H1 (cell line): ENCODE measurements around the gene MRPS14. TPM values are rescaled to one million over a fixed set of nuclear protein-coding genes. Genes with fewer than 3 reads are reported as not detected.

Experiments used
- CTCF ChIA-PET: fragments of 300-600 bp; sonication (Branson Sonifier 250); formaldehyde crosslinking; loops from one replicate; lab custom pipeline; 2021; ENCODE audit not compliant: partially characterized antibody; lab: Charles Lee
- POLR2A ChIA-PET: fragments of 300-600 bp; sonication (Branson Sonifier 250); formaldehyde crosslinking; loops from one replicate; lab custom pipeline; 2021; ENCODE audit warnings: inconsistent platforms; ENCODE audit not compliant: partially characterized antibody; lab: Charles Lee
- DNase-seq, 2 experiments: peaks; one replicate each; pipeline versions ENCODE4 v3.0.0 to v3.0.0-alpha.2; 2010 to 2022; ENCODE audit warnings: low spot score in 2 of 2, low read depth in 1 of 2, mixed read lengths in 1 of 2
- FAIRE-seq: peaks from 2 replicates; lab custom pipeline; 2011; peaks lifted over from hg19 to GRCh38; lab: Jason Lieb, UNC
- H2AFZ ChIP-seq: 2 replicates; pipeline ENCODE4 v1.8.1; 2012; ENCODE audit warnings: low read length, inconsistent platforms
- H2AK5ac ChIP-seq: 2 replicates; pipeline ENCODE4 v1.6.1; 2013; ENCODE audit warnings: low read depth, low read length
- H2BK120ac ChIP-seq: replicated peaks from 2 replicates; pipeline ENCODE3; 2013; ENCODE audit warnings: low read depth, low read length, inconsistent platforms
- H2BK12ac ChIP-seq: 2 replicates; pipeline ENCODE4 v1.6.1; 2013; ENCODE audit warnings: low read depth, low read length
- H2BK15ac ChIP-seq: 2 replicates; pipeline ENCODE4 v1.6.1; 2013; ENCODE audit warnings: low read length
- H2BK20ac ChIP-seq: 2 replicates; pipeline ENCODE4 v1.6.1; 2013; ENCODE audit warnings: low read length
- H2BK5ac ChIP-seq: 2 replicates; pipeline ENCODE4 v1.6.1; 2013; ENCODE audit warnings: low read depth, low read length
- H3K14ac ChIP-seq: 2 replicates; pipeline ENCODE4 v1.6.1; 2013; ENCODE audit warnings: inconsistent platforms; ENCODE audit not compliant: insufficient read length
- H3K18ac ChIP-seq: 2 replicates; pipeline ENCODE4 v1.6.1; 2013; ENCODE audit warnings: low read length; ENCODE audit errors: extremely low read depth
- H3K23ac ChIP-seq: 2 replicates; pipeline ENCODE4 v1.6.1; 2013; ENCODE audit warnings: inconsistent platforms; ENCODE audit not compliant: insufficient read length
- H3K23me2 ChIP-seq: 2 replicates; pipeline ENCODE4 v1.6.1; 2013; ENCODE audit warnings: low read depth, low read length
- H3K27ac ChIP-seq: 2 replicates; pipeline ENCODE4 v1.6.1; 2011; ENCODE audit warnings: low read depth, low read length, inconsistent platforms
- H3K27me3 ChIP-seq, 4 experiments: replicated peaks in 1 of 4; 1 replicate in 1 of 4; 2 replicates in 3 of 4; pipeline versions ENCODE4 v1.6.1 to v1.8.1; 2011 to 2013; ENCODE audit warnings: low read length in 3 of 4, mild to moderate bottlenecking in 3 of 4, inconsistent platforms in 2 of 4, mixed read lengths in 2 of 4, moderate library complexity in 1 of 4; ENCODE audit not compliant: control insufficient read depth in 3 of 4, insufficient read depth in 3 of 4; ENCODE audit errors: extremely low read depth in 1 of 4
- H3K36me3 ChIP-seq, 4 experiments: 2 replicates each; pipeline versions ENCODE4 v1.6.1 to v1.8.1; 2011 to 2013; ENCODE audit warnings: mild to moderate bottlenecking in 4 of 4, low read length in 3 of 4, moderate library complexity in 2 of 4, control low read depth in 1 of 4, inconsistent platforms in 1 of 4; ENCODE audit not compliant: insufficient read depth in 4 of 4, control insufficient read depth in 2 of 4
- H3K4ac ChIP-seq: replicated peaks from 2 replicates; pipeline ENCODE3; 2013; ENCODE audit warnings: low read length, low read depth, mixed read lengths, inconsistent platforms; ENCODE audit not compliant: insufficient read length
- H3K4me1 ChIP-seq, 4 experiments: replicated peaks in 1 of 4; 1 replicate in 1 of 4; 2 replicates in 3 of 4; pipeline versions ENCODE4 v1.6.1 to v1.8.1; 2011 to 2013; ENCODE audit warnings: low read length in 3 of 4, inconsistent platforms in 2 of 4, mixed read lengths in 1 of 4; ENCODE audit not compliant: insufficient read depth in 4 of 4, control insufficient read depth in 3 of 4
- H3K4me2 ChIP-seq, 2 experiments: 2 replicates each; pipeline versions ENCODE4 v1.6.1 to v1.8.1; 2011 to 2013; ENCODE audit warnings: low read depth in 2 of 2, low read length in 2 of 2, control low read depth in 1 of 2, inconsistent platforms in 1 of 2, mild to moderate bottlenecking in 1 of 2; ENCODE audit not compliant: insufficient read depth in 1 of 2
- H3K4me3 ChIP-seq, 4 experiments: fragments of 200-600, 300-600 bp in 1 of 4; sonication (generic), shearing (Covaris generic), sonication (Bioruptor Twin) in 1 of 4; 2 replicates each; pipeline versions ENCODE4 v1.5.1 to v1.8.1; 2011 to 2016; ENCODE audit warnings: low read length in 4 of 4, low read depth in 3 of 4, control low read depth in 2 of 4, inconsistent platforms in 2 of 4, mild to moderate bottlenecking in 2 of 4, mixed read lengths in 1 of 4, moderate library complexity in 1 of 4; ENCODE audit not compliant: insufficient read depth in 2 of 4; ENCODE audit errors: extremely low read depth in 1 of 4
- H3K56ac ChIP-seq: replicated peaks from 2 replicates; pipeline ENCODE3; 2013; ENCODE audit warnings: low read depth, mild to moderate bottlenecking, mixed read lengths, low read length, inconsistent platforms; ENCODE audit not compliant: insufficient read length
- H3K79me1 ChIP-seq: 2 replicates; pipeline ENCODE4 v1.6.1; 2013; ENCODE audit warnings: low read depth, low read length, control low read depth
- H3K79me2 ChIP-seq, 2 experiments: 2 replicates each; pipeline versions ENCODE4 v1.6.1 to v1.8.1; 2012 to 2013; ENCODE audit warnings: low read length in 2 of 2, mild to moderate bottlenecking in 2 of 2, inconsistent platforms in 1 of 2; ENCODE audit not compliant: insufficient read depth in 2 of 2, control insufficient read depth in 1 of 2
- H3K9ac ChIP-seq, 4 experiments: replicated peaks in 1 of 4; 1 replicate in 1 of 4; 2 replicates in 3 of 4; pipeline versions ENCODE4 v1.6.1 to v1.8.1; 2011 to 2013; ENCODE audit warnings: low read depth in 3 of 4, low read length in 3 of 4, control low read depth in 2 of 4, mild to moderate bottlenecking in 2 of 4, moderate library complexity in 2 of 4, inconsistent platforms in 1 of 4; ENCODE audit errors: extremely low read depth in 1 of 4
- H3K9me3 ChIP-seq, 2 experiments: 2 replicates each; pipeline versions ENCODE4 v1.6.1 to v1.8.1; 2012 to 2013; ENCODE audit warnings: mild to moderate bottlenecking in 2 of 2, moderate library complexity in 2 of 2, control low read depth in 1 of 2, inconsistent platforms in 1 of 2, low read depth in 1 of 2, low read length in 1 of 2, mixed read lengths in 1 of 2; ENCODE audit not compliant: insufficient read depth in 2 of 2
- H4K20me1 ChIP-seq, 2 experiments: replicated peaks in 1 of 2; 2 replicates each; pipeline versions ENCODE3 to v1.8.1; 2011 to 2013; ENCODE audit warnings: inconsistent platforms in 2 of 2, low read length in 2 of 2, mild to moderate bottlenecking in 1 of 2; ENCODE audit not compliant: insufficient read depth in 2 of 2, control insufficient read depth in 1 of 2
- H4K5ac ChIP-seq: 2 replicates; pipeline ENCODE4 v1.6.1; 2013; ENCODE audit warnings: low read length, low read depth, mixed read lengths, inconsistent platforms; ENCODE audit not compliant: insufficient read length
- H4K8ac ChIP-seq: 2 replicates; pipeline ENCODE4 v1.8.0; 2013; ENCODE audit warnings: mild to moderate bottlenecking, moderate library complexity, low read length, inconsistent platforms; ENCODE audit not compliant: insufficient read depth; ENCODE audit errors: extremely low read depth
- H4K91ac ChIP-seq: replicated peaks from 2 replicates; pipeline ENCODE3; 2013; ENCODE audit warnings: low read length, mixed read lengths, inconsistent platforms; ENCODE audit not compliant: insufficient read length
- ATF2 ChIP-seq: IDR thresholded peaks from 2 replicates; pipeline ENCODE4 v1.6.1; 2012; ENCODE audit warnings: low read length, inconsistent platforms
- CBX8 ChIP-seq: fragments of 300-800, 300-1000 bp; sonication (generic); IDR thresholded peaks from 2 replicates; pipeline ENCODE4 v1.7.1; 2016; ENCODE audit warnings: low read depth, low read length, borderline replicate concordance
- EZH2 ChIP-seq: fragments of 200-600 bp; sonication (generic); IDR thresholded peaks from 2 replicates; pipeline ENCODE4 v1.7.1; 2012; ENCODE audit warnings: low read depth, mild to moderate bottlenecking, moderate library complexity, low read length, inconsistent platforms; ENCODE audit not compliant: severe bottlenecking
- POU5F1 ChIP-seq: IDR thresholded peaks from 2 replicates; pipeline ENCODE4 v1.6.1; 2011; ENCODE audit warnings: low read depth, mild to moderate bottlenecking, low read length, moderate library complexity
- YY1 ChIP-seq: IDR thresholded peaks from 2 replicates; pipeline ENCODE4 v1.6.1; 2011; ENCODE audit warnings: low read depth, mild to moderate bottlenecking, low read length
- ZNF274 ChIP-seq: IDR thresholded peaks from 2 replicates; pipeline ENCODE4 v1.7.0; 2012; ENCODE audit warnings: low read length, borderline replicate concordance; ENCODE audit errors: extremely low read depth
- WGBS, 2 experiments: shearing (Covaris generic) in 1 of 2; methylation state at CpG; one replicate each; pipeline versions ENCODE4 v1.1.6 to v1.1.7; 2013 to 2015; ENCODE audit warnings: low lambda C conversion rate in 2 of 2, mixed read lengths in 2 of 2, inconsistent platforms in 1 of 2, low coverage in 1 of 2, missing lambda C conversion rate in 1 of 2; ENCODE audit not compliant: insufficient replicate concordance in 2 of 2, insufficient coverage in 1 of 2, insufficient read length in 1 of 2; ENCODE audit errors: extremely low coverage in 1 of 2, missing lambda C conversion rate in 1 of 2; 5-methylcytosine and 5-hydroxymethylcytosine counted together
- polyA plus RNA-seq, 7 experiments: library from polyadenylated mRNA; depleted of rRNA in 3 of 7; stranded (reverse) in 5 of 7; unstranded in 2 of 7; fragments of >200 nt in 5 of 7; fragments of 200-250 nt in 2 of 7; gene quantifications; 1 replicate in 5 of 7; 2 replicates in 1 of 7; 4 replicates in 1 of 7; pipeline versions ENCODE4 v1.2.1 to v1.2.3, GENCODE V29; 2011 to 2013; ENCODE audit warnings: missing spikeins in 2 of 7, mixed read lengths in 2 of 7
- total RNA-seq: library from RNA; stranded (reverse); fragmentation: NEBNext Ultra II Directional; extraction: Animal tissue kit (Norgen Biotek cat#: 25700); gene quantifications from 2 replicates; pipeline ENCODE4 v1.2.1, GENCODE V29; 2021

The MRPS14 gene
- total and polyA plus RNA-seq, 2 of the 8 experiments (the other 6 are each of a cell fraction or from before 2014, with no cell fraction given): 27.5 to 38.7 TPM

GRCh38 chr1:175050992-175051391 is 27.8 kb upstream of the MRPS14 start:
- no peak overlapping the region for H4K5ac ChIP-seq
- H3K79me2 ChIP-seq: no peaks in the 10 kb centered on the region
- H3K4ac ChIP-seq: no peak overlapping the region
- no peaks in the 10 kb centered on the region; the same call in 1 of the 2 replicates for H3K23me2 ChIP-seq
- H3K36me3 ChIP-seq: no peaks in the 10 kb centered on the region
- H3K9me3 ChIP-seq: no peaks in the 10 kb centered on the region
- POLR2A ChIA-PET: no interaction called here
- H4K20me1 ChIP-seq: no peaks in the 10 kb centered on the region
- H2AK5ac ChIP-seq: no peak overlapping the region
- H2AFZ ChIP-seq: no peak overlapping the region
- no peak overlapping the region for H3K4me2 ChIP-seq
- no peaks in the 10 kb centered on the region for H3K4me1 ChIP-seq
- FAIRE-seq (no peak), DNase-seq (no peak)
- H3K56ac ChIP-seq: no peak overlapping the region
- CTCF ChIA-PET: interaction anchor here (0.5 to 1.6 kb wide), 8 partner anchors 21 to 292 kb away, joined by 3 to 7 read pairs (median 3); no protein-coding TSS in a partner anchor
- WGBS, 2 experiments: 94% methylated on average over 2 of the region's 2 CpGs; no CpG with 5 or more reads in 1 of the 2 experiments
- H2BK120ac ChIP-seq: no peak overlapping the region
- H4K91ac ChIP-seq: no peak overlapping the region
- no peak overlapping the region for H2BK5ac ChIP-seq
- H3K4me3 ChIP-seq: no peak overlapping the region
- H3K27ac ChIP-seq: no peak overlapping the region
- H3K14ac ChIP-seq: no peak overlapping the region
- no peaks in the 10 kb centered on the region for H3K79me1 ChIP-seq
- H3K18ac ChIP-seq: no peak overlapping the region
- no peak overlapping the region for H2BK20ac ChIP-seq
- no peak overlapping the region for H3K23ac ChIP-seq
- no peak for TF ChIP-seq EZH2
- no peak for TF ChIP-seq CBX8
- TF ChIP-seq POU5F1: no peak
- TF ChIP-seq ATF2: no peak
- no peak for TF ChIP-seq ZNF274
- TF ChIP-seq YY1: no peak
- no peak overlapping the region for H2BK15ac ChIP-seq
- no peak overlapping the region for H3K9ac ChIP-seq
- no peak overlapping the region for H2BK12ac ChIP-seq
- no peaks in the 10 kb centered on the region for H3K27me3 ChIP-seq
- H4K8ac ChIP-seq: no peak overlapping the region
